GM21360 (cell line): Measurements from ENCODE around the gene DOCK4.

ENCODE experiments used
- ATAC-seq: cut with Tn5 transposase; IDR thresholded peaks from one replicate; pipeline ENCODE4 v1.9.1; 2021; ENCODE audit warnings: mild to moderate bottlenecking, moderate library complexity; ENCODE audit not compliant: unreplicated experiment

DOCK4 gene

GRCh38 chr7:111871283-111871682, 334.9 kb downstream of the DOCK4 start:
- no peak for ATAC-seq

DNA sequence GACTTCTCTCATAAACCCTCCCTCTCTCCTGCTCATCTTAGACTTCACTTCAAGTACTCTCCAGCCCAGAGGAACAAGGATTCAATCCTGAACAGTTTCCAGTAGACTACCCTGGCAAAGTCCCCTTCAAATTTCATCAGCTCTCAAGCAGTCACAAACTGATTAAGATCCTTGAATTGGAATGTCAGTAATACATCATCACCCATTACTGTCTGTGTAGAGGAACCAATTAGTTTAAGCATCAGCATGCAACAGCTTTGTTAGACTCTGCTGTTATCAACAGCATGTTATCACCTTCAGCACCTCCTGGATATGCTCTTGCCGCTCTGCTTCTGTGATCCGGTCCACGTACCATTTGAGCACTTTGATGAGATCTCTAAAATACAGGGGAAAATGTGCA, 336.9 kb downstream of the DOCK4 start:
- ATAC-seq: no peak

DNA sequence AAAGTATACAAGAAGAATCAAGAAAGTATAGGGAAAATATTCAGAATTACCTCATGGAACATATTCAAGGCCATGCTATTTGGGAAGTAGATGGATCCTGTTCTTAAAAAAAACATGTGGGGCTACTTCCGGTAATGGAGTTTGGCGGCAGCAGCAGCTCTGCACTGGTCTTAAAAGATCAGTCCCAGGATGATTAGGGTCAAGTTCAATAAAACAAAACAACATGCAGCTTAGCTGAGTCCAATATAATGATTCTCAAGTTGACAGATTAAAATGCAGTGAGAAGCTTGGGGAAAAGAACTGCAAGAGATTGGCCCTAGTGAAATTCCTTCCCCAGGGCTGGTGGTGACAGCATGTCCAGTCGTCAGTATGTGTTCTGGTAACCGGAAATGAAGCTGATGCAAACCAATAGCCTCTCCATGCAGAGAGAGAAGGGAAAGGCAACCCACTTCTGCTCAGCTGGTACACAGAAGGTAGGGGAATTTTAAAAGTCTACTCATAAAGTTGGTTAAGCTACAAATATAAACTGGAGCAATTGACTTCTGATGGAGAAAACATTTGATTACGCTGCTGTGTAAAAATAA, 338.8 kb downstream of the DOCK4 start:
- no peak for ATAC-seq

- no peak for ATAC-seq
Measured at GRCh38 chr7:111866787-111867186, 339.4 kb downstream of the DOCK4 start.

DNA sequence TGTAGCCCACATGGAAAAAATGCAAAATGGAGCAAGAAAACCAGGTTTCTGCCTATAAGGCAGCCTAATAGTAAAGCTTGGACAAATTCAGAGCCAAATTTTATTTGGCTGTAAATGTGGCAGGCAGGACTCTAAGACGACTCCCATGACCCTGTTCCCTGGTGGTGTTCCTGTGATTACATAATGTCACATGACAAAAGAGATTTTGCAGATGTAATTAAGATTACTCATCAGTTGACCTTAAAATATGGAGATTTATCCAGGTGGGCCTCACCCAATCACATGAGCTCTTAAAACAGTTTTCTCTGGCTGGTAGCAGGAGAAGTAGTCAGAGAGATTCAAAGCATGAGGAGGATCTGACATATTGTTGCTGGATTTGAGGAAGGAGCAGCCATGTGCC, 340.8 kb downstream of the DOCK4 start:
- ATAC-seq: no peak

DNA sequence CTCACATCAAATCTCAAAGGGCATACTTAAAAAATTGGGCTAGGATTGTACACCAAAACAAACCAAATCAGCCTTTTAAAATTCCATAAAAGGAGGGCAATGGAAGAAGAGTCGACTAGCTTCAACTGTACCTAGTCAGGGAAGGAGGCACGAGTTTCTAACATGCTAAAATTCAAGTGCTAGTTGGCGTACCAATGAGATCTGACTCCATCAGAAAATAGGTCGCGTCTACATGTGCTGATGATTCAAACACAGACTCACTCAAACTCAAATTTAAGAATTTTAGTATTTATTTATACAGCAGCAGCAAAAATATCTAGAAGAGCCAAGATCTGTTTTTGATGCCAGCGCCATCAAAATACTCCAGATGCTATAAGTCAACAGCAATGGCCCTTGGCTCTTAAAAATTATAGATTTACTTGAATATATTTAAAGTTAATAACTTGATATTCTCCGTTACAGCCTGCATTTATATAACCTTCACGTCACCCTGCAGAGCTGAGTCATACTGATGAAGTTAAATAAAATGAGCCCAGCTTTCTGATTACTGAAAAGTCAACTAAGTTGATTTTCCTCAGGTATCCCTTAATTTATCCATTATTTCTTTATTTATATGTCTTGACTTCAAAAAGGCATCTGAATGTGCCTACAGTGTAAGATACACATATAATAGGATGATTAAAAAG, 341.8 kb downstream of the DOCK4 start:
- no peak for ATAC-seq

DNA sequence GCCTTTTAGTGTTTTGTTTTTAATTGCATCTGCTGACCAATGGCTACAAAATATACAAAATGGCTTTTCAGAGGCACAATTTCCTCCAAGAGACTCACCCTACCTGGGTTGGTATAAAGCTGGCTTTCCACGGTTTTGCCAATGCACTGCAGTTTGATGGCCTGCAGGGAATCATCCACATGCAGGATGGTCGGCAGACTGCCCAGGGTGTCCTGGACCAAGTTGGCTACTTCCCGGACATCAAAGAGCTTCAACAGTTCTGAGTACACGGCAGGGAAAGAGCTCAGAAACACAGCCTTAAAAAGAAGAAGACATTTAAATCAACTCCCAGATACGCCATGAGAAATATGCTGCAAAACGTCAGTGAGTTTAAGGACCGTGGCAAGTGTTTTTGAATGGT, 342.9 kb downstream of the DOCK4 start:
- ATAC-seq: no peak

- no peak for ATAC-seq
Measured at GRCh38 chr7:111860248-111860647, 346.0 kb downstream of the DOCK4 start.

- no peak for ATAC-seq
Measured at GRCh38 chr7:111858331-111858730, 347.9 kb downstream of the DOCK4 start.

- no peak for ATAC-seq
Measured at GRCh38 chr7:111855842-111856227, 350.4 kb downstream of the DOCK4 start.

- peak; percentile 95 for ATAC-seq
Measured at GRCh38 chr7:111855161-111855841, 350.9 kb downstream of the DOCK4 start.

- ATAC-seq: no peak
Measured at GRCh38 chr7:111853201-111853990, 352.8 kb downstream of the DOCK4 start.

DNA sequence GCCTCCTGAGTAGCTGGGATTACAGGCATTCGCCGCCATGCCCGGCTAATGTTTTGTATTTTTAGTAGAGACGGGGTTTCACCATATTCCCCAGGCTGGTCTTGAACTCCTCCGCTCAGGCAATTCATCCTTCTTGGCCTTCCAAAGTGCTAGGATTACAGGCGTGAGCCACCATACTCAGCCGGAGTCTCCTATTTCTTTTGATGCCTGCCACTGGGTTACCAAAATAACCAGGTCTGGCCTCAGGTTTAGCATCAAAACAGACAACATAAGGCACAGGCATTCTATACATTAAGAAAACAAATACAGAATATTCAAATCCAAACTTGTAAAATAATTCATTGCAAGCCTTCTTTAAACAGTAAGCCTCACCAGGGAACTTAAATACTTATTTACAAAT, 354.1 kb downstream of the DOCK4 start:
- ATAC-seq: no peak

DNA sequence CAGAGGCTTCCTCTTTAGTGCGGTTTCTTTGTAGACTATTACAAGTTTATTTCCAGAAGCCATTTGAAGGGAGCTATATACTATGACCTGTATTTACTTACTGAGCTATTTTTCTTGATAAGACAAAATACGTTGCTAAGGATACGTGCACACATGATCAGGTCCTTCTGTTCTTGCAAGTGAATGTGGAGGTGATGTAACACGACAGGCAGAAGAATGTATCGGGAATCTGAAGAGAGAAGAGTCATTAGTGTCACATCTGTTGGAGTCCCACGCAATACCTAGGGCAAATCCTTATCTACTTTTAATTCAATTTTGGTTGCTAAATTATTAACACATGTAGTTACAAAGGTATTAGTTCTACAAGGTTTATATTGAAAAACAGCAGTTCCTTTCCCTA, 359.3 kb downstream of the DOCK4 start:
- ATAC-seq: no peak

DNA sequence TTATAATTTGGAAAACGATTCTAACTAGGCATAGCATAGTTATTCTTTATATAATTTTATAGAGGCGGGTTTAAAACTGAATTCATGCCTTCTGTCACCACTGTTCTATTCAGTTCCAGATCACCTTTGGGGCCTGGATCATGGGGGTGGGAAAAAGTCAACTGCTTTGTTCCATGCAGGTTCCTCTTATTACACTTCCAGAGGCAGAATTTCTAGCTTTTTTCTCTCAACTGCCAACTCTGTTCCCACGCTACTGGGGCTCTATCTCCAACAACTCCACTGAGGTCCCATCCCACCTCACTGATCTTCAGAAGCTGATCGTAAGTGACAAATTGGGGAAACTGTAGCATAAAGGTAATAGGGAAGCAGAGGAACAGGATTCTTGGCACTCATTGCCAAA, 360.3 kb downstream of the DOCK4 start:
- no peak for ATAC-seq

- ATAC-seq: no peak
Measured at GRCh38 chr7:111844904-111845671, 361.1 kb downstream of the DOCK4 start.

DNA sequence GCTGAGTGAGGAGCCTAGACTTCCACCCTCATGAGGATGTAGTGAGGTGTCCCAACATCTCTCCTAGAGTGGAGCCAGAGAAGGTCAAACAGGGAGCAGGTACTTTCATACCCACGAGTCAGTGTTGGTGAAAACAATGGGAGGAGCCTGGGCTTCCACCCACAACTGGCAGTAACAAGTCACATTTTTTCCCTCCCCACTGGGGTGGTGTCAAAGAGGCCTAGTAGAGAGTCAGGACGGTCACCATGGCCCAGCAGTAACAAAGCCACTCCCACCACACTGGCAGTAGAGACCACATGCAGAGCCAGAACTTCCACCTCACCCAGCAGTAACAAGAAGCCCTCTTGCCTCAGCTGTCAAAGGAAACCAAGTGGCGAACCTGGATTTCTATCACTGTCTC, 363.7 kb downstream of the DOCK4 start:
- no peak for ATAC-seq

DNA sequence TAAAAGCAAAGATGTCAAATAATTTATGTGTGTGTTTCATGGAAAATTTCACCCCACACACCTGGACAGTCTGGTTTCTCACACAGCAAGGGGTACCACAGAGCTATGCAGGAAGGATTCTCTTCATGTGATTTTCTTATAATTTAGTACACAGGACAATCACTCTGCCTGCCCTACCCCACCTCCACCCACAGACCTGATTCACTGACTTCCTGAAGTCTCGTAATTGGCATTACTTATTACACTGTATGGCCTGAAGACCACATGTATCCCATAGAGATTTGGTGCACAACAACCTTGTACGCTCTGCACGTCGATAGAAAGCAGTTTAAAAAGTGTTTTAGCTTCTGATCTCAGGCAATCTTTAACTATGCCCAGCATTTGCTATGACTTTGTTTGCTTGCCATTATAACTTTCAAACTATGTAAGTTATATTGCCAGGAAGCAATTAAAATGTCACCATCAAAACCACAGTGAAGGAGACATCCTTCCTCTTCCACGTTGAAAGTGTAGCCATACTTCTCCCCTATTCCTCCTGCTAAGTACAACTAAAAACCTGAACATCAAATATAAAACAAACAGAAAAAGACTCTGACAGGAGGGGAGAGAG, 364.5 kb downstream of the DOCK4 start:
- ATAC-seq: no peak

DNA sequence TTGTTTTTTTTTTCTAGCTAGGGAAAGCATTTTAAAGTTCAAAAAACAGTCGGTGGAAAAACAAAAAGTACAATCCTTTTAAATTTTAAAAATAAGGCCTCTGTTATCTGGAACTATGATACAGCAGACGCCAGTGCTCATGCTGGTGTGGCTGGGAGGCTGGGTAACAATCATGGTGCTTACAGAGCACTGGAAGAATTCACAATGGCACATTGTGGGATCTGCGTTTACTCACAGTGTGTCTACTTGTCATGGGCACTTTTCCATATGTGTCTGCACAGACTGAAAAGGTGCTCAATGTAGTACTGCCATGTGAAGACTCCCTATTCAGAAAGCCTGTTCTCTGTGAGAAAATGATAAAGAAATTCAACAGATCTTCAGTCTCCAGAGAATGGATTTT, 365.7 kb downstream of the DOCK4 start:
- ATAC-seq: no peak

DNA sequence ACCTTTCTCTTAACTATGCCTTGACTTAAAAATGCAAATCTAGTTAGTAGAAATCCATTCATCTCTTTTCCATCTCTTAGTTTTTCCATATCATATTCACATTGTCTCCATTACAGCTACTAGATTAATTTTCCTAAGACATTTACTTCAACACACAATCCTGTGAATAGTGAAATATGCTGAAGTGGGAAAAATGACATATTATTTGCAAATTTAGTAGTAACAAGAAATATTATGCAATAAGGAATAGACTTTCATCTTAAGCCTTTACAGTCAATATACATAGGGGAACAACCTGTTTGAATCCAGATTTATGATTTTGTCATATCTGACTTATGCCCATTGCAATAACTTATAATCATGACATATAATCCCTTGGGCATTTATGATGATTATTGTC, 366.9 kb downstream of the DOCK4 start:
- no peak for ATAC-seq
